ENCODE results near the gene OSBPL7. TPM values are rescaled to one million over a fixed set of nuclear protein-coding genes. Genes with fewer than 3 reads are reported as not detected.

The OSBPL7 gene
- total and polyA plus RNA-seq, 2 of the 13 experiments (the other 11 are each of a cell fraction or from before 2014, with no cell fraction given): 4.7 to 6.6 TPM

DNA sequence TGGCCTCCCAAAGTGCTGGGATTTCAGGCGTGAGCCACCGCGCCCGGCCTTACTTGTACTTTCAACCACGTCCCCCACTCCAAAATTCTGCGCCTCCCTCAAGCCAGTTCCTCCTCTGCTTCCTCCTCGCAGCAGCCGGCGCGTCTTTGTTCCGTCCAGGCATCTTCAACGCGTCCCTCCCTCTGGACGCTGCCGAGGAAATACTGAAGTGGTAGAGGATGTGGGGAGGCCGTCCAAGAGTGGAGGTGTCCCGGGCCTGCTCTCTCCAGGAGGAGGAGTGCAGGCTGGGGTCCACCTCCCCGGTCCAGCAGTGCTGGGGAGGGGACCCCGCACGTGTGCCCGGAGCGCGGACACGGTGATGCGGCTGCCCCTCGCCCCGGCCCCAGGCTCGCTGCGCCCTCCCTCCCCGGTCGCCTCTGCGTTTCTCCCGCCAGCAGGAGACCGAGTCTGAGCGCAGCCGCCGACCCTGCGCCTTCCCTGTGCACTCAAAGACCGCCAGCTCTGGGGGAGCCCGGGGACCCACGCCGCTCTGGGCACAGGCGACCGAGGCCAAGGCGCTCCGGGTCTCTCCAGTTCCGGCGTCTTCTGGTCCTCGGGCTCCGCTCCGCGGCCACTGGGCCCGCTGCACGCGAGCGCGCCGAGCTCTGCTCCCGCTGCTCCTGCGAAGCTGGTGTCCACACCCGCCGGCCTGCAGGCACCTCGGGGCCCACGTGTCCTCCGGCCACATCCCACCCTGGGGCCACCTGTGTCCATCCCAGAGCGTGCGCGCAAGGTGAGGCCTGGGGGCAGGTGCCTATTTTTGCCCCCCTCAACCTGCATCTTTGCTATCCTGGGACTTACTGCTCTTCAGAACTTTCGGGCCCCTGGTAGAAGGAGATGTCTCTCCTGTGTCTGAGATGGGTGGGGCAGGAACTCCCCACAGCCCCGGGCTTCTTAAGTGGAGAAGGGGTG is 31.7 kb downstream of the OSBPL7 start (continued):
- TF ChIP-seq, protein P1, sequence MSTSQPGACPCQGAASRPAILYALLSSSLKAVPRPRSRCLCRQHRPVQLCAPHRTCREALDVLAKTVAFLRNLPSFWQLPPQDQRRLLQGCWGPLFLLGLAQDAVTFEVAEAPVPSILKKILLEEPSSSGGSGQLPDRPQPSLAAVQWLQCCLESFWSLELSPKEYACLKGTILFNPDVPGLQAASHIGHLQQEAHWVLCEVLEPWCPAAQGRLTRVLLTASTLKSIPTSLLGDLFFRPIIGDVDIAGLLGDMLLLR (CRISPR knock-in tag; IDR thresholded peaks at IDR 0.05): 0 out of 2 replicates have a peak, but pooled peaks have one; percentile 52
- TF ChIP-seq ZNF274 (CRISPR knock-in tag; IDR thresholded peaks at IDR 0.05) (0 out of 2 replicates have a peak, but pooled peaks have one; percentile 33), ZNF501 (CRISPR knock-in tag; IDR thresholded peaks at IDR 0.05) (0 out of 2 replicates have a peak, but pooled peaks have one; percentile 43), PITX1 (CRISPR knock-in tag; IDR thresholded peaks at IDR 0.05) (no peak), SOX5 (CRISPR knock-in tag; IDR thresholded peaks at IDR 0.05; ENCODE audit: borderline replicate concordance) (no peak), ZNF333 (CRISPR knock-in tag; IDR thresholded peaks at IDR 0.05; ENCODE audit: borderline replicate concordance) (0 out of 2 replicates have a peak, but pooled peaks have one; percentile 48), JARID2 (CRISPR knock-in tag; IDR thresholded peaks at IDR 0.05; ENCODE audit: insufficient replicate concordance) (no peak), KDM5B (CRISPR knock-in tag; IDR thresholded peaks at IDR 0.05; ENCODE audit: borderline replicate concordance) (peak; percentile 46; the same call in 1 of the 2 replicates), KDM2A (CRISPR knock-in tag; IDR thresholded peaks at IDR 0.05; ENCODE audit: borderline replicate concordance, low read depth) (peak; percentile 72; the same call in 1 of the 2 replicates), PAF1 (CRISPR knock-in tag; IDR thresholded peaks at IDR 0.05) (no peak), GABPB1 (CRISPR knock-in tag; IDR thresholded peaks at IDR 0.05) (peak; percentile 60; the same call in 1 of the 2 replicates), ZNF891 (CRISPR knock-in tag; IDR thresholded peaks at IDR 0.05) (0 out of 2 replicates have a peak, but pooled peaks have one; percentile 55), RAD21 (CRISPR knock-in tag; IDR thresholded peaks at IDR 0.05) (peak; percentile 72), ZFY (CRISPR knock-in tag; IDR thresholded peaks at IDR 0.05) (peak; percentile 46; the same call in 1 of the 2 replicates), STAG1 (CRISPR knock-in tag; IDR thresholded peaks at IDR 0.05) (peak; percentile 61), ZBTB7B (CRISPR knock-in tag; IDR thresholded peaks at IDR 0.05) (0 out of 2 replicates have a peak, but pooled peaks have one; percentile 27)
- TF ChIP-seq, protein P2, sequence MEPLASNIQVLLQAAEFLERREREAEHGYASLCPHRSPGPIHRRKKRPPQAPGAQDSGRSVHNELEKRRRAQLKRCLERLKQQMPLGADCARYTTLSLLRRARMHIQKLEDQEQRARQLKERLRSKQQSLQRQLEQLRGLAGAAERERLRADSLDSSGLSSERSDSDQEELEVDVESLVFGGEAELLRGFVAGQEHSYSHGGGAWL (CRISPR knock-in tag; IDR thresholded peaks at IDR 0.05): 0 out of 2 replicates have a peak, but pooled peaks have one; percentile 29
- TF ChIP-seq, protein P3, sequence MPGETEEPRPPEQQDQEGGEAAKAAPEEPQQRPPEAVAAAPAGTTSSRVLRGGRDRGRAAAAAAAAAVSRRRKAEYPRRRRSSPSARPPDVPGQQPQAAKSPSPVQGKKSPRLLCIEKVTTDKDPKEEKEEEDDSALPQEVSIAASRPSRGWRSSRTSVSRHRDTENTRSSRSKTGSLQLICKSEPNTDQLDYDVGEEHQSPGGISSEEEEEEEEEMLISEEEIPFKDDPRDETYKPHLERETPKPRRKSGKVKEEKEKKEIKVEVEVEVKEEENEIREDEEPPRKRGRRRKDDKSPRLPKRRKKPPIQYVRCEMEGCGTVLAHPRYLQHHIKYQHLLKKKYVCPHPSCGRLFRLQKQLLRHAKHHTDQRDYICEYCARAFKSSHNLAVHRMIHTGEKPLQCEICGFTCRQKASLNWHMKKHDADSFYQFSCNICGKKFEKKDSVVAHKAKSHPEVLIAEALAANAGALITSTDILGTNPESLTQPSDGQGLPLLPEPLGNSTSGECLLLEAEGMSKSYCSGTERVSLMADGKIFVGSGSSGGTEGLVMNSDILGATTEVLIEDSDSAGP (CRISPR knock-in tag; IDR thresholded peaks at IDR 0.05; ENCODE audit: borderline replicate concordance): peak; percentile 46; the same call in 1 of the 2 replicates
- TF ChIP-seq, protein P4, sequence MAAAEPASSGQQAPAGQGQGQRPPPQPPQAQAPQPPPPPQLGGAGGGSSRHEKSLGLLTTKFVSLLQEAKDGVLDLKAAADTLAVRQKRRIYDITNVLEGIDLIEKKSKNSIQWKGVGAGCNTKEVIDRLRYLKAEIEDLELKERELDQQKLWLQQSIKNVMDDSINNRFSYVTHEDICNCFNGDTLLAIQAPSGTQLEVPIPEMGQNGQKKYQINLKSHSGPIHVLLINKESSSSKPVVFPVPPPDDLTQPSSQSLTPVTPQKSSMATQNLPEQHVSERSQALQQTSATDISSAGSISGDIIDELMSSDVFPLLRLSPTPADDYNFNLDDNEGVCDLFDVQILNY (CRISPR knock-in tag; conservative IDR thresholded peaks at IDR 0.05): peak; percentile 44; the same call in 1 of the 2 replicates
- TF ChIP-seq, protein P5, sequence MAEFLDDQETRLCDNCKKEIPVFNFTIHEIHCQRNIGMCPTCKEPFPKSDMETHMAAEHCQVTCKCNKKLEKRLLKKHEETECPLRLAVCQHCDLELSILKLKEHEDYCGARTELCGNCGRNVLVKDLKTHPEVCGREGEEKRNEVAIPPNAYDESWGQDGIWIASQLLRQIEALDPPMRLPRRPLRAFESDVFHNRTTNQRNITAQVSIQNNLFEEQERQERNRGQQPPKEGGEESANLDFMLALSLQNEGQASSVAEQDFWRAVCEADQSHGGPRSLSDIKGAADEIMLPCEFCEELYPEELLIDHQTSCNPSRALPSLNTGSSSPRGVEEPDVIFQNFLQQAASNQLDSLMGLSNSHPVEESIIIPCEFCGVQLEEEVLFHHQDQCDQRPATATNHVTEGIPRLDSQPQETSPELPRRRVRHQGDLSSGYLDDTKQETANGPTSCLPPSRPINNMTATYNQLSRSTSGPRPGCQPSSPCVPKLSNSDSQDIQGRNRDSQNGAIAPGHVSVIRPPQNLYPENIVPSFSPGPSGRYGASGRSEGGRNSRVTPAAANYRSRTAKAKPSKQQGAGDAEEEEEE (CRISPR knock-in tag; IDR thresholded peaks at IDR 0.05; ENCODE audit: borderline replicate concordance): no peak

All from HepG2 (cell line).